ENCODE data around the gene TOGARAM1.
"Not testable (repeated sequence)": the region's sequence is repeated elsewhere in the genome, so short reads cannot be mapped to it uniquely, and the experiment has no call there.

The TOGARAM1 gene

DNA sequence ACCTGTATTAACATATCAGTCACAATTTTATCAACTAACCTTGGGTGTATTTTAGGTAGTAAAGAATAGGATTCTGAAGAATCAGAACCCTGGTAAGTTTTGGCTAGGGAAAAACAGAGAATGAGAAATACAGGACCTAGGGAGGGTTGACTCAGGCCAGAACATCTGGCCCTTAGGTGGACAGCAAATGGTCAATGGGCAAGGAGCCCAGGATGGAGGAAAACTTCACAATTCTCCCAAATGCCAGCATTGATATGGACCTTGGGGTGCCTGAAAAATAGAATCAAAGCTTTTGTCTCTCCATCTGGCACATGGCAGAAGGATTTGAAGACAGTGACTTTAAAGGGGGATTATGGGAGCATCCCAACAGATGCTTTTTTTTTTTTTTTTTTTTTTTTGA, 89.2 kb downstream of the TOGARAM1 start:
- no peak for DNase-seq

DNA sequence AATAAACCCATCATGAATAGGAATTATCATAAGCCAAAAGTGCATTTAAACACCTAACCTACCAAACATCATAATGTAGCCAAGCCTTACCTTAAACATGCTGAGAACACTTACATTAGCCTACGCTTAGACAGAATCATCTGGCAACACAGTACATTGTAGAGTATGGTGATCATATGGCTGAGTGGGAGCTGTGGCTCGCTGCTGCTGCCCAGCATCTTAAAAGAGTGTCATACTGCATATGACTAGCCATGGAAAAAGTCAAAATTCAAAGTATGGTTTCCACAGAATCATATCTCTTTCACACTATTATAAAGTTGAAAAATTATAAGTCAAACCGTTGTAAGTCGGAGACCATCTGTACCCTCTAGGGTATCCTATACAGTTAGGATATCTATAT, 89.9 kb downstream of the TOGARAM1 start:
- no peak for DNase-seq

DNA sequence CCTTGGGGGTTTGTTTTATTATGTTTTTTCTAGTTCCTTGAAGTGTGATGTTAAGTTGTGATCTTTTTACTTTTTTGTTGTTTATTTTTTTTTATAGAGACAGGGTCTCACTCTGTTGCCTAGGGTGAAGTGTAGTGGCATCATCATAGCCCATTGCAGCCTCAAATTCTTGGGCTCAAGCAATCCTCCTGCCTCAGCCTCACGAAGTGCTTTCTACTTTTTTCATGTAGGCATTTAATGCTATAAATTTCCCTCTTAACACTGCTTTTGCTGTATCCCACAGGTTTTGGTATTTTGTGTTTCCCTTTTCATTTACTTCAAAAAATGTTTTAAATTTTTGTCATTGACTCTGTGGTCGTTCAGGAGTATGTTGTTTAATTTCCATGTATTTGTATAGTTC, 95.4 kb downstream of the TOGARAM1 start:
- DNase-seq, result no peak

DNA sequence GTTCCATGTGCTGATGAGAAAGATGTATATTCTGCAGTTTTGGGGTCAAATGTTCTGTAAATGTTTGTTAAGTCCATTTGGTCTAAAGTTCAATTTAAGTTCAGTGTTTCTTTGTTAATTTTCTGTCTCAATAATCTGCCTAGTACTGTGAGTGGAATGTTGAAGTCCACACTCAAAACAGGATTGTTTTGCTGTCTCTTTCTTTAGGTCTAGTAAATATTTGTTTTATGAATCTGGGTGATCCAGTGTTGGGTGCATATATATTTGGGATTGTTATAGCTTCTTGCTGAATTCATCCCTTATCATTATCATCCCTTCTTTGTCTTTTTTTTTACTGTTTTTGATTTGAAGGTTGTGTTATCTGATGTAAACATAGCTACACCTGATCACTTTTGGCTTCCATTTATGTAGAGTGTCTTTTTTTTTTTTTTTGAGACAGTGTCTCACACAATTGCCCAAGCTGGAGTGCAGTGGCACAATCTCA, 95.9 kb downstream of the TOGARAM1 start:
- no peak for DNase-seq

DNA sequence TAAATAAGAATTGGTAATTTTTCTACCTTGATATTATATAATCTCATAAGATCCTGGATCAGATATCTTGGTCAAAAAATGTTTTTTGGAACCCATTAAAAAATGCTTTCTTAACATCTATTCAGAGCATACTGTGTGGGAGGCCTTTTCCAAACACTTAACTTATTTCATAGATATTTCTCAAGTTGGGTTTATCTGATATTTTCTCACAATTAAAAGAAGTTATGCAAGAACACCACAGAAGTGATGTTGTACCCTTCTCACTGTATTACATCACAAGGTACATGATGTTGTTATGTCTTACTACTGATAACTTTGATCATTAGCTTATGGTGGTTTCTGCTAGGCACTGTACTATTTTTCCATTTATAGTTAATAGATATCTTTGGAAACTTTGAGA, 98.6 kb downstream of the TOGARAM1 start:
- no peak for DNase-seq

DNA sequence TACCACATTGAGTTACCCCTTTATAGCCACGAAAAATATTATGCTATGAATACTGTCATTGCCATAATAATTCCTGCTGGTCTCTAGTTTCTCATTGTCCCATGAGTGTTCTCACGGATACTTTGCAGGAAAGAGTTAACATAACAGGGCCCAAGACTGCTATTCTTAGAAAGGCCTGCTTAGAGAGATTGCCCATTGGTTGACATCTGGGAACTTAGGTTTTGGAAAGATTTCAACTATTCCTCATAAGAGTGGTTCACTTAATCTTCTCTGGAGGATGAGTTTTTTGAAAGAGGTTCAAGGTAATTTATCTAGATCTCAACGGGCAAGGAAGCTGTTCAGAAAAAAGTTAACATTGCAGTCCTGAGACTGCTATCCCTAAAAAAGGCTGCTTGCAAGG, 103.5 kb downstream of the TOGARAM1 start:
- DNase-seq, result no peak

DNA sequence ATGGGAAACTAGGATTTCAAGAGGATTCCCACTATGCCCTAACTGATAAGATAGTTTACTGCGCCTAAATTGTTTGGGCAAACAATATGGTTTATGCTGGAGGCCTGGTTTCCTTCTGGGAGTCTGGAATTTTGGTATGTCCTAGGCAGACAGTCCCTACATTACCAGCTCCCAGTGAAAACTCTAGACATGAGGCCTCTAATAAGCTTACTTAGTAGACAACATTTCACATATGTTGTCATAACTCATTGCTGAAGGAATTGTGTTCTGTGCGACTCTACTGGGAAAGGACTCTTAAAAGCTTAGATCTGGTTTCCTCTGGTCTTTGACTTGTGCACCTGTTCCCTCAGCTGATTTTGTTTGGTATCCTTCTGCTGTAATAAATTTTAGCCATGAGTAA, 104.0 kb downstream of the TOGARAM1 start:
- no peak for DNase-seq

DNA sequence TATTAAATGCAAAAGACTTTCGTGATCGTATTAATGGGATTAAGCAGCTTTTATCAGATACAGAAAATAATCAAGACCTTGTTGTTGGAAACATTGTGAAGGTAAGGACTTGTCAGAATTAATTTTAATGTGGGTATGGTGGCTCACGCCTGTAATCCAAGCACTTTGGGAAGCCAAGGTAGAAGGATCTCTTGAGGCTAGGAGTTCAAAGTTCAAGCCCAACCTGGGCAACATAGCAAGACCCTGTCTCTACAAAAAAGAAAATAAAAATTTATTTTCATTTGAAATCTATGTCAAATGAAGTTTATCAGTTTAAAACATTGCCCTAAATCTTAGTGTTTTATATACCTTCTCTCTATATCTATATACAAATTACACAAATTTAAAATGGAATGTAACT, 104.7 kb downstream of the TOGARAM1 start:
- no peak for DNase-seq

DNA sequence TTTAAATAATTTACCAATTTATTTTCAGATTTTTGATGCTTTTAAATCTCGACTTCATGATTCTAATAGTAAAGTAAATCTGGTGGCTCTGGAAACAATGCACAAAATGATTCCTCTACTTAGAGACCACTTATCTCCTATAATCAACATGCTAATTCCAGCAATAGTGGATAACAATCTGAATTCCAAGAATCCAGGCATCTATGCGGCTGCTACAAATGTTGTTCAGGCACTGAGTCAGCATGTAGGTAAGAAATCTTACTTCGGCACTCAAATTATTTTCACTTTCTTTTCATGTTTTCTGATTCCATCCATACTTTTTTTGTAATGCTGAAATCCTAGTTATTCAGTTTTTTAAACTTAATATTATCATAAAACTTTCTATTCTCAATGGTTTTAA, 106.4 kb downstream of the TOGARAM1 start:
- no peak for DNase-seq

DNA sequence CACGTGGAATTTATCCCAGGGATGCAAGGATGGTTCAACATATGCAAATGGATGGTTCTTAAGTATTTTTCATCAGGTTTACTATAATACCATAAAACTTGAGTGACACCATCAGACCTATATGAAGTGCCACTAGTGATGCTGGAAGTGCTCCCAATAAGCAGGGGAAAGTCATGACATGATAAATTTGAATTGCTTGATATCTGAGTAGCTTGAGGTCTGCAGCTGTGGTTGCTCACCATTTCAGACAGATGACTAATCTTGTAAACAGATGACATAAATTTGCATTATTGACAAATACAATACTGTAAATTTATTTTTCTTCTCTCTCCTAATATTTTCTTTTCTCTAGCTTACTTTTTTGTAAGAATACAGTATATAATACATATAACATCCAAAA, 108.2 kb downstream of the TOGARAM1 start:
- DNase-seq, result no peak

DNA sequence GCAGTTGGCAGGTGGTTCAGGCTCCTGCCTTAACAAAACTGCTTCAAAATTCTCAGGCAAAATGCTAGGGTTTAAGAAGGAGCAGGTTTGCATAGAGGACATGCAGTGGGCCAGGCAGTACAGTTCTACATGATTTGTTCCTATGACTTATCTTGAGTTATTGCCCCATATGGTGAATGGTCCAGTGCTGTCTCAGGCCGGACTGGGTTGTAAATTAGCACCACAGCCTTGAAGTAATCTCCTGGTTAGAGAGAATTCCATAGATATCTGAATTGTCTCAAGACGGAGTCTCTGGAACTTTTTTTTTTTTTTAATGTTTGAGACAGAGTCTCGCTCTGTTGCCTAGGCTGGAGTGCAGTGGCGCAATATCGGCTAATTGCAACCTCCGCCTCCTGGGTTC, 110.1 kb downstream of the TOGARAM1 start:
- DNase-seq, result no peak

DNA sequence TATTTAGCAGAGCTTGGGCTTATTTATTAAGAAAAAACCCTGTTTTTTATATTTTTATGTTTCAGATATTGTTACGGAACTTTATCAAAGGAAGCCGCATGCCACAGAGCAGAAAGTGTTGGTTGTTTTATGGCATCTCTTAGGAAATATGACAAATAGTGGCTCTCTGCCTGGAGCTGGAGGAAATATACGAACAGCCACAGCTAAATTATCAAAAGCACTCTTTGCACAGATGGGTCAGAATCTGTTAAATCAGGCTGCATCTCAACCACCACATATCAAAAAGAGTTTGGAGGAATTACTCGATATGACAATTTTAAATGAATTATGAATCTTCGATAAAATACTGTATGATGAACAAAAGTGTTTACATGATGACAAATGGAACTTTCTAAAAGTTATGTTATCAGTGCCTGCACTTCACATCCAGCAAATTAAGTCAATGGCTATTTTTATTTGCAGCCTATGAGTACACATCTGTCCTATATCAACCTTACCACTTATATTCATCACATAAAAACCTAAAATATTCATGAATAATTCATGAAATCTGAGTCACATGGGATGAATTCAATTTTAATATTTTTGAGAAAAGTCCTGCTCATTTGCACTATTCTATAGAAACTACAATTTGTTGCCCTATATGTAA, 111.4 kb downstream of the TOGARAM1 start:
- no peak for DNase-seq

DNA sequence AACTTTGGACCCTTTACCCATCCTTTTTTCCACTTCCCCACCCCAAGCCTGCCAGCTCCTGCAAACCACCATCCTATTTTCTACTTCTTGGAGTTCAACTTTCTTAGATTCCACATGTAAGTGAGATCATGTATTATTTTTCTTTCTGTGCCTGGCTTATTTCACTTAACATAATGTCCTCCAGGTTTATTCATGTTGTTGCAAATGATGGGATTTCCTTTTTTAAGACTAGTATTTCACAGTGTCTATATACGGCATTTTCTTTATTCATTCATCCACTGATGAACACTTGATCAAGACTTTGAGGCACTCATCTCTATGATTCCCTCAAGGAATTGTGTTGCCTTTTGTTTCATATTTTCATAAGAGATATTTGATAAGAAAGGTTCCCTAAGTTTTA, 116.3 kb downstream of the TOGARAM1 start:
- DNase-seq, result no peak

DNA sequence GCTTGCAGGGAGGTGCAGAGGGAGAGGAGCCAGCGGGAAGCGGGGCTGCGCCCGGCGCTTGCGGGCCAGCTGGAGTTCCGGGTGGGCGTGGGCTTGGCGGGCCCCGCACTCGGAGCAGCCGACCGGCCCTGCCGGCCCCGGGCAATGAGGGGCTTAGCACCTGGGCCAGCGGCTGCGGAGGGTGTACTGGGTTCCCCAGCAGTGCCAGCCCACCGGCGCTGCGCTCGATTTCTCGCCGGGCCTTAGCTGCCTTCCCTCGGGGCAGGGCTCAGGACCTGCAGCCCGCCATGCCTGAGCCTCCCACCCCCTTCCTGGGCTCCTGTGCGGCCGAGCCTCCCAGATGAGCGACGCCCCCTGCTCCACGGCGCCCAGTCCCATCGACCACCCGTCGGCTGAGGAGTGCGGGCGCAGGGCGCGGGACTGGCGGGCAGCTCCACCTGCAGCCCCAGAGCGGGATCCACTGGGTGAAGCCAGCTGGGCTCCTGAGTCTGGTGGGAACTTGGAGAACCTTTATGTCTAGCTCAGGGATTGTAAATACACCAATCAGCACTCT, 118.5 kb downstream of the TOGARAM1 start:
- not testable (repeated sequence) for DNase-seq

DNA sequence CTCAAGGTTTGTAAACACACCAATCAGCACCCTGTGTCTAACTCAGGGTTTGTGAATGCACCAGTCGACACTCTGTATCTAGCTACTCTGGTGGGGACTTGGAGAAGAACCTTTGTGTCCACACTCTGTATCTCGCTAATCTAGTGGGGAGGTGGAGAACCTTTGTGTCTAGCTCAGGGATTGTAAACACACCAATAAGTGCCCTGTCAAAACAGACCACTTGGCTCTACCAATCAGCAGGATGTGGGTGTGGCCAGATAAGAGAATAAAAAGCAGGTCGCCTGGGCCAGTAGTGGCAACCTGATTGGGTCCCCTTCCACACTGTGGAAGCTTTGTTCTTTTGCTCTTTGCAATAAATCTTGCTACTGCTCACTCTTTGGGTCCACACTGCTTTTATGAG, 119.1 kb downstream of the TOGARAM1 start:
- DNase-seq, result not testable (repeated sequence)

DNA sequence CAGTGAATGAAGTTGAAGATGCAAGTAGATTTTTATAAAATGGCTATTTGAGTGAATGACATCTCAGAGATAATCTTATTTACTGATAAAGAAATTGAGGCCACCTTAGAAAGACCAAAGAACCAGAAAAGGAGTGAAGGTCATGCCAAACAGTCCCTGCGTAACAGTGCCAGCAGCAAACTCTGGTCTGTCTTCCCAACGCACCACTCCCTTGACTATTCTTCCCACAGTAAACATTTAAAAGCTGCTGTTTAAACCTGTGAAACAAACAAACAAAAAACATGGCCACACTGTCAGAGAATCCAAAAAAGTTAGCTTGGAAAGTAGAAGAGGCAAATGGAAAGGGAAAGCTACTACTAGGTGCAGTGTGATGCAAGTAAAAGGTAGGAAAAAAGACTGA, 120.4 kb downstream of the TOGARAM1 start:
- no peak for DNase-seq

DNA sequence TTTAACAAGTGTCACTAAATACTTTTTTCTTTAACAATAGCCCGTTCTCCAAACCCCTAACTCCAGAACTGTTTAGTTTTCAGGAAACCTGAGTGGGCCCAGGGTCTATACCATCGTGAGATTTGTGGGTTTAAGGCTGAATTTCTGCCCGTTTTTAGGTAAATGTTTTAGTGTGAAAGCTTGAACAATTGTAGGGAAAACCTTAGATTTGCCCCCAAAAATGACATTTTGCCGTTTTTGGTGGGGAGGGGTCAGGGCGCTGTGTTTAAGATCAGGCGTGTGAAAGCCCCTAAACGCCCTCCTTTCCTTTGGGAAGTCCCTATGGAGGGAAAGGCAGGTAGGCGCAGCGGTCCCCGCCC, 121.6 kb downstream of the TOGARAM1 start:
- DNase-seq, result no peak

DNA sequence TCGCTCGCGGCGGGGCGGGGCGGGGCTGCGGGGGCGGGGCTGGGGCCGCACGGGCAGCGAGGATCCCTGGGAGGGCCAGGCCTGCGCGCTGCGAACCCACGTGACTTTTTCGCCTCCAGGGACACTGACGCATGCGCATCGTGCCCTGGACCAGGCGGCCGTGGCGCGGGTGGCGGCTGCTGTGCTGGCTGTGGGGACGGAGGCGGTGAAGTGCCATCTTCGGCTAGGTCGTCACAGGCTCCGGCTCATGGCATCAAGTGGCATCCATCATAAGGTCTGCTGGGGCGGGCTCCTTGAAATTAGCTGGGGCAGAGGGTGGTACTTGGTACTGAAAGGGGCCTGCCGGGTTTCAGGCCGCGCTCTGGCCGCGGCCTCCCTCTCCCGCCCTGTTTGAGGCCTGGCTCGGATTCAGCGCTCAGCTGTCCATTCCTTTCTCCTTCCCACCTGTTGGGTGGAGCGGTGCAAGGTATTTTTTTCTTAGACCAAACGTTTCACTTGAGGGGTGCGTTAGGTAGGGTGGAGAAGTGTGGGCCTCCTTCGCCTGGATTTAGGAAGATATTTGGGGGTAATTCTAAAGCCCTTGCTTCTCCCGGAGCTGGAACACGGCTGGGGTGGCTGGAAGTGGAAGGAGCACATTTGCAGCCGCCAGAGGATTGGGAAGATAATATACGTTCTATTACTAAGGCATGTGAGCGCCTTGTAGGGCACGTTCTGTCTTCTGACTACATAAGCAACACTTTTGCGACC, 122.2 kb downstream of the TOGARAM1 start, which contains the start of gene PRPF39:
TSS of gene PRPF39 (plus strand) at position 141 of the 747 bp plus-strand sequence. CDS start 11,124 bp downstream, outside the sequence.
- DNase-seq, result peak; percentile 95 to 96

DNA sequence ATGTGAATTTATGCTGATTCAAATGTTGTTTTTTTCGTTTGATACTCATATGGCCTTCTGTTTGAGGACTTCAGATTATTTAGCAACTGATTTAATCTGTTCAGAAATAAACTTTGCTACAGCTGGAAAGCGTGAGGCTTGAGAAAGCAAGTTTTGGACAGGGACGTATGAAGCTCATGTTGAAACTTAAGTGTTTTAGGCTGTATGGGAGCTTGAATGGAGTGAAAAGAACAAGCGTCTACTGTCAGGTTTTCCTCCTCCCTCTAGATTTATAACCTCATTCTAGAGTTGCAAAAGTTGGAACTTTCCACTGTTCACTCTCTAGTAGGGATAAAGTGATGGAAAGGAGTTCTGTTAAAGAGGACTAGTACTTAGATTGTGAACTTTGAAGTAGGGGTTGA, 123.0 kb downstream of the TOGARAM1 start:
- DNase-seq, result no peak

DNA sequence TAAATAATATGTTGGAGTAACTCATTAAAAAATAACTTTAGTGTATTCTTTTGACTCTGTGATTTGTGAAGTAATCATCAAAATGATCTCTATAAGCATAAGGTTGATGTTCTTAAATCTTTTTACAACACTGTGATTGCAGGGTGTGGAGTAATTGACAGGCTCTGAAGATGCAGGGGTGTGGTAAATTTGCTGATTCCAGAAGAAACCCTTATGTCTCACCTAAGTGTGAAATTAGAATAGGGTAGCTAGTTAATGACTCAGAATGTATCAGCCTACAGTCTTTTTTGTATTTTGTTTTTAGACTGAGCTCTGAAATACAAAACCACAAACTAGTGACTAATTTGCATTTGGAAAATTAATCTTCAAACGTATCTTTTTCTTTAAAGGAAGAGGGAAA, 127.8 kb downstream of the TOGARAM1 start:
- no peak for DNase-seq

DNA sequence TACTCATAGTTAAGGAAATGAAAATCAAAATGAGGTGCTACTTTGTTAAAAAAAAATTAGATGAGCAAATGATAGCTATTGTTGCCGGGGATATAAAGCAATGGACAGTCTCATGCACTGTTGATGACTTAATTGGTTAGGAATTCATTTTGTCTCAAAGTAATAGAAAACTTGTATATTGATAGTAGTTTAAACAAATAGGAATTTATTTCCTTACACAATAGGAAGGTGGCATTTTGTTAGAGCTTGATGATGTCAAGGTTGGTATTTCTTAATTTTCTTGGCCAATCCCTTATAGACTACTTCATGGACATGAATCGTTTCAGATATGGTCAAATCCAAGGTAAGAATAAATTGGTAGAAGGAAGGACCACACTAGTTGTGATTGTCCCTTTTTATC, 129.7 kb downstream of the TOGARAM1 start:
- no peak for DNase-seq

DNA sequence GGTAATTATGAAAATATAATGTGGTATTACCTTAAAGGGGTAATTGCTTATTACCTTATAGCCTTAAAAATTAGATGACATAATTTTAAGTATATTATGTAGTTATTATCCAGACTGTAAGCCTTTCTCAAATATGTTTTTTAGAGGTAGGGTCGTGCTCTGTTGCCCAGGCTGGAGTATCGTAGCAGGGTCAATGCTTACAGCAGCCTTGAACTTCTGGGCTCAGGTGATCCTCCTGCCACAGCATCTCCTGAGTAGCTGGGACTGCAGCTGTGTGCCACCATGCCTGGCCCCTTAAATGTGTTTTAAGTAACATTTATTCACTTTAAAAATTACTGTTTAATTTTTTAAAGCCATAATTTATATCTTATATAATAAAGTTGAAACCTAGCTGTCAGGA, 132.3 kb downstream of the TOGARAM1 start:
- DNase-seq, result no peak

DNA sequence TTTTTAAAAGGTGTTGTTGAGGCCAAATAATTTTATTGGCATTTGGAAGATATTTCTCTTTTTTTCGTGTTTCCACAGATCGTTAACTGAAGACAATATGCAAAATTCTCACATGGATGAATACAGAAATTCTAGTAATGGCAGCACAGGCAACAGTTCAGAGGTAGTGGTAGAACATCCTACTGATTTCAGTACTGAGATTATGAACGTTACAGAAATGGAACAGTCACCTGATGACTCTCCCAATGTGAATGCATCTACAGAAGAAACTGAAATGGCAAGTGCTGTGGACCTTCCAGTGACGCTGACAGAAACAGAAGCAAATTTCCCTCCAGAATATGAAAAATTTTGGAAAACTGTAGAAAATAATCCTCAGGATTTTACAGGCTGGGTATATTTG, 133.2 kb downstream of the TOGARAM1 start:
- no peak for DNase-seq

DNA sequence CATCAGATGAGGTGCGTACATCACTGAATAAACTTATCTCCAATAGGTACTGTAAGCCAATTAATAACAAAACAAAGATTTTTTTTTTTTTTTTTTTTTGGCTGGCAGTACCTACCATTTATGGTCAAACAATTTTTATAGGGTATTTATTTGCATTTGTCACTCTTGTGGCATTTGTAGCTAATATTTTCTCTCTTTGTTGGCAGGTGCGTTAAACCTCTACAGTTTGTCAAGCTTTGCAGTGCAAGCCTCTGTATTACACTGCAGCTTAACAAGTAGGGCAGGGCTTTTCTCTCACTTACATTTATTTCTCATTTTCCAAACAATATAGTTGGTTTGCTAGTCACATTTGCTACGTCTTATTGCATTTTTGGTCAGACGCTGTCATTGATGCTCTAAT, 134.2 kb downstream of the TOGARAM1 start:
- DNase-seq, result no peak
